ENCODE data around the gene AGRN. TPM values are rescaled to one million over a fixed set of nuclear protein-coding genes. Genes with fewer than 3 reads are reported as not detected.
"Not testable (repeated sequence)": the region's sequence is repeated elsewhere in the genome, so short reads cannot be mapped to it uniquely, and the experiment has no call there.

Gene AGRN
- total RNA-seq, 1 donor from 2014 or later, result 109 TPM

DNA sequence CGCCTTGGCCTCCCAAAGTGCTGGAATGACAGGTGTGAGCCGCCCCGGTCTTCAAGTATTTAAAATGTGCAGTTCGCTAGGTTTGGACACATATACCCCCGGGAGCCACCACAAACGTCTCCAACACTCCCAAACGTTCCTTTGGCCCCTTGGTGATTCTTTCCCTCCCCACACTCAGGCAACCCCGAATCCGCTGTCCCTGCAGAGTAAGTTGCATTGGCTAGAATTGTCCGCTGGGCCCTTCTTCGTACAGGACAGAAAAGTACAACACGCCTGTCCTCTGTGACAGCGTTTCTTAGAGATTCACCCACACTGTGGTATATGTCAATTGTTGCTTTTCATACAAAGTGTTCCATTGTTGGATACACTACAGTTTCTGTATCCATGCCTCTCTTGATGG lies 34.8 kb upstream of the AGRN start:
- intact Hi-C loops (cut with DNase I), result no loop called here
- H3K36me3 ChIP-seq, result no peaks in the 10 kb centered on the region
- H3K4me1 ChIP-seq, result no peaks in the 10 kb centered on the region
- TF ChIP-seq, protein P1, sequence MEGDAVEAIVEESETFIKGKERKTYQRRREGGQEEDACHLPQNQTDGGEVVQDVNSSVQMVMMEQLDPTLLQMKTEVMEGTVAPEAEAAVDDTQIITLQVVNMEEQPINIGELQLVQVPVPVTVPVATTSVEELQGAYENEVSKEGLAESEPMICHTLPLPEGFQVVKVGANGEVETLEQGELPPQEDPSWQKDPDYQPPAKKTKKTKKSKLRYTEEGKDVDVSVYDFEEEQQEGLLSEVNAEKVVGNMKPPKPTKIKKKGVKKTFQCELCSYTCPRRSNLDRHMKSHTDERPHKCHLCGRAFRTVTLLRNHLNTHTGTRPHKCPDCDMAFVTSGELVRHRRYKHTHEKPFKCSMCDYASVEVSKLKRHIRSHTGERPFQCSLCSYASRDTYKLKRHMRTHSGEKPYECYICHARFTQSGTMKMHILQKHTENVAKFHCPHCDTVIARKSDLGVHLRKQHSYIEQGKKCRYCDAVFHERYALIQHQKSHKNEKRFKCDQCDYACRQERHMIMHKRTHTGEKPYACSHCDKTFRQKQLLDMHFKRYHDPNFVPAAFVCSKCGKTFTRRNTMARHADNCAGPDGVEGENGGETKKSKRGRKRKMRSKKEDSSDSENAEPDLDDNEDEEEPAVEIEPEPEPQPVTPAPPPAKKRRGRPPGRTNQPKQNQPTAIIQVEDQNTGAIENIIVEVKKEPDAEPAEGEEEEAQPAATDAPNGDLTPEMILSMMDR (IDR thresholded peaks at IDR 0.05), result no peak
- no peak overlapping the region for H3K27ac ChIP-seq
- DNase-seq (ENCODE audit: low spot score in 2 of 2), result no peak
- H3K9me3 ChIP-seq, result peaks cover 0 to 6% of the 10 kb centered on the region in 2 donors
- H3K4me3 ChIP-seq, result no peak overlapping the region
- H3K27me3 ChIP-seq, result no peaks in the 10 kb centered on the region

DNA sequence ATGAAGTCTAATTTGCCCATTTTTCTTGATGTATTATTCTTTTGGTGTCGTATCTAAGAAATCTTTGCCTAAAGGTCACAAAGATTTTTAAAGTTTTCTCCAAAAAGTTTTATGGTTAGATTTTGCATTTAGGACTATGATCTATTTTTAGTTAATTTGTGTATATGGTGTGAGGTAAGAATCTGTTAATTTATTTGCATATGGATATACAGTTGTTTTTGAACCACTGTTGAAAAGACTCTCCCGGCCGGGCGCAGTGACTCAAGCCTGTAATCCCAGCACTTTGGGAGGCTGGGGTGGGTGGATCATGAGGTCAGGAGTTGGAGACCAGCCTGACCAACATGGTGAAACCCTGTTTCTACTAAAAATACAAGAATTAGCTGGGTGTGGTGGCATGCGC lies 31.9 kb upstream of the AGRN start:
- H3K36me3 ChIP-seq; H3K4me1 ChIP-seq; DNase-seq (ENCODE audit: low spot score in 2 of 2); H3K27me3 ChIP-seq; H3K27ac ChIP-seq; intact Hi-C loops (cut with DNase I); H3K4me3 ChIP-seq: not testable (repeated sequence)
- peaks cover 0 to 24% of the 10 kb centered on the region in 2 donors for H3K9me3 ChIP-seq

DNA sequence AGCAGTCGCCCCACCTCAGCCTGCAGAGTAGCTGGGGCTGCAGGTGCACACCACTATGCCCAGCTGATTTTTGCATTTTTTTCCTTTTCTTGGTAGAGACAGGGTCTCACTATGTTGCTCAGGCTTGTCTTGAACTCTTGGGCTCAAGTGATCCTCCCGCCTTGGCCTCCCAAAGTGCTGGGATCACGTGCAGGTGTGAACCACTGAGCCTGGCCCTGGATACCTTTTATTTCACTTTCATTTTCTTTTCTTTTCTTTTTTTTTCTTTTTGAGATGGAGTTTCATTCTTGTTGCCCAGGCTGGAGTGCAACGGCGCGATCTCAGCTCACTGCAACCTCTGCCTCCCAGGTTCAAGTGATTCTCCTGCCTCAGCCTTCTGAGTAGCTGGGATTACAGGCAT lies 28.6 kb upstream of the AGRN start:
- H3K4me3 ChIP-seq; intact Hi-C loops (cut with DNase I); H3K36me3 ChIP-seq; H3K4me1 ChIP-seq; H3K27ac ChIP-seq; DNase-seq (ENCODE audit: low spot score in 2 of 2); H3K27me3 ChIP-seq: not testable (repeated sequence)
- H3K9me3 ChIP-seq, result peaks cover 0 to 24% of the 10 kb centered on the region in 2 donors

DNA sequence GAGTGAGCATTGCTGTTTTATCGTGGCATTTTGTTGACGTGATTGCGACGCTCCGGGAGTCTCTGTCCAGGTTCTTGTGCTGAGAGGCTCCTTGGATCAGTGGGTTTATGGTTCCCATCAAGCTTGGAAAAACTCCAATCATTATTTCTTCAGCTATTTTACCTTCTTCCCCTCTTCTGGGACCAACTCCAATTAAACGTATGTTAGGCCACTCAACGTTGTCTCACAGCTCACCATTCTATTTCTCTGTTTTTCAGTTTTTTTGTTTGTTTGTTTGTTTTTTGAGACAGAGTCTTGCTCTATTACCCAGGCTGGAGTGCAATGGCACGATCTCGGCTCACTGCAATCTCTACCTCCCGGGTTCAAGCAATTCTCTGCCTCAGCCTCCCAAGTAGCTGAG lies 28.0 kb upstream of the AGRN start:
- Histone ChIP-seq H3K4me3 (no peak overlapping the region), H3K27ac (no peak overlapping the region), H3K4me1 (no peaks in the 10 kb centered on the region), H3K9me3 (peaks cover 0 to 24% of the 10 kb centered on the region in 2 donors), H3K36me3 (no peaks in the 10 kb centered on the region), H3K27me3 (no peaks in the 10 kb centered on the region)
- TF ChIP-seq, protein P1 (IDR thresholded peaks at IDR 0.05), result no peak
- intact Hi-C loops (cut with DNase I), result no loop called here
- no peak for DNase-seq (ENCODE audit: low spot score in 2 of 2)

DNA sequence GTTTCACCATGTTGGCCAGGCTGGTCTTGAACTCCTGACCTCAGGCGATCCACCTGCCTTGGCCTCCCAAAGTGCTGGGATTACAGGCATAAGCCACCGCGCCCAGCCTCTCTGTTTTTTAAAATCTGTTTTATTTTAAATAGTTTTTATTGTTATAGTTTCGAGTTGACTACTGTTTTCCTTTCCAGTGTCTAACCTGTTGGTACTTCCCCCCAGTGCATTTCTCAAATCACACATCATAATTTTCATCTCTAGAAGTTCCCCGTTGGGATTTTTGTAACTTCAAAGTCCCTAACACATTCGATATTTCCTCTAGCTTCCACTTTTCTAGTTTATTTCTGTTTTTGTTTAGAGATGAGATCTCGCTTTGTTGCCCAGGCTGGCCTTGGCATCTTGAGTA lies 27.6 kb upstream of the AGRN start:
- no peak overlapping the region for H3K27ac ChIP-seq
- intact Hi-C loops (cut with DNase I), result no loop called here
- H3K4me3 ChIP-seq, result no peak overlapping the region

DNA sequence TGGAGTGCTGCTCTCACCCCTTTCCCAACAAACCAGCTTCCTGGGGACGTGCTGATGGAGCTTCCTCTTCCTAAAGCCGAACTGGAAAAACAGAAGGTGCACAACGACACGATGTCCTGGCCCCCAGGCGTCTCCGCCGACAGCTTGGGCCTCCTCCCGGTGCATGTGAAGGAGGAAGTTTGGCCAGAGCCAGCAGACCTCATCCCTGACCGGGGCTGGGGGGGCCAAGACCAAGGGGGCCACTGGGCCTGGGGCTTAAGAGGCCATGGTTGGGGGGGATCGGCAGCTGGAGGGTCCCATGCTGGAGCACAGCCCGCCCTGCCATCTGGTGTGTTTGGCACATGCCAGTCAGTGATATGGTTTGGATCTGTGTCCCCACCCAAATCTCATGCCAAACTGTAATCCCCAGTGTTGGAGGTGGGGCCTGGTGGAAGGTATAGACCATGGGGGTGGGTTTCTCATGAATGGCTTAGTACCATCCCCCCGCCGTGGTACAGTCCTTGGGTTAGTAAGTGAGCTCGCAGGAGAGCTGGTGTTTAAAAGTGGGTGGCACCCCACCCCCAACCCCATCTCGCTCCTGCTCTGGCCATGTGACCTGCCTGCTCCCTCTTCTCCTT lies 26.4 kb upstream of the AGRN start:
- Histone ChIP-seq H3K9me3 (peaks cover 0 to 24% of the 10 kb centered on the region in 2 donors), H3K4me3 (no peak overlapping the region), H3K27ac (no peak overlapping the region), H3K27me3 (no peaks in the 10 kb centered on the region), H3K4me1 (peaks cover 4 to 8% of the 10 kb centered on the region in 2 donors), H3K36me3 (no peaks in the 10 kb centered on the region)
- intact Hi-C loops (cut with DNase I), result no loop called here
- TF ChIP-seq, protein P1 (IDR thresholded peaks at IDR 0.05), result no peak
- no peak for DNase-seq (ENCODE audit: low spot score in 2 of 2)

More for the DNA sequence above, 27.6 kb upstream of the AGRN start:
- H3K36me3 ChIP-seq, result no peaks in the 10 kb centered on the region
- TF ChIP-seq, protein P1 (IDR thresholded peaks at IDR 0.05), result no peak
- H3K4me1 ChIP-seq, result no peaks in the 10 kb centered on the region
- H3K9me3 ChIP-seq, result peaks cover 0 to 24% of the 10 kb centered on the region in 2 donors
- DNase-seq (ENCODE audit: low spot score in 2 of 2), result no peak
- H3K27me3 ChIP-seq, result no peaks in the 10 kb centered on the region

DNA sequence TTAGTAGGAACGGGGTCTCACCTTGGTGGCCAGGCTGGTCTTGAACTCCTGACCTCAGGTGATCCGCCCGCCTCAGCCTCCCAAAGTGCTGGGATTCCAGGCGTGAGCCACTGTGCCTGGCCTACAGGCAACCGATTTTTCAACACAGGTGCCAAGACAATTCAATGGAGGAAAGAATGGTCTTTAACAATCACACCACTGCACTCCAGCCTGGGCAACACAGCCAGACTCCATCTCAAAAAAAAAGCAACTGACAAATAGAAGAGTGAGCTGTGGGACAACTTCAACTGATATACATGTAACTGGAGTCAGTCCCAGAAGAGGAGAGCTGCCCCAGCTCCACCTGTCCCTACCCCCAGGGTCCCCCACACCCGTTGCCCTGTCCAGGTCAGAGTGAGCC lies 25.4 kb upstream of the AGRN start:
- not testable (repeated sequence) for H3K4me3 ChIP-seq

More for the DNA sequence above, 25.4 kb upstream of the AGRN start:
- Histone ChIP-seq H3K9me3 (peaks cover 0 to 21% of the 10 kb centered on the region in 2 donors), H3K4me1 (peaks cover 4 to 15% of the 10 kb centered on the region in 2 donors)
- H3K36me3 ChIP-seq; H3K27me3 ChIP-seq; H3K27ac ChIP-seq; DNase-seq (ENCODE audit: low spot score in 2 of 2); intact Hi-C loops (cut with DNase I): not testable (repeated sequence)

Data from ascending aorta (tissue), 2 donors.